ENCODE data around the gene CNGA2.

Gene CNGA2

GRCh38 chrX:151712253-151712652 is 22.3 kb upstream of the CNGA2 start:
- DNase-seq, result no peak

- no peak for DNase-seq
Observed at GRCh38 chrX:151713849-151714248, 20.7 kb upstream of the CNGA2 start.

GRCh38 chrX:151714362-151714761 is 20.2 kb upstream of the CNGA2 start:
- no peak for DNase-seq

GRCh38 chrX:151715752-151716151 is 18.8 kb upstream of the CNGA2 start, which contains the start of gene FATE1:
FATE1 (plus strand) TSS chrX:151716035; CDS start chrX:151716120, 85 bp downstream.
- DNase-seq, result no peak

GRCh38 chrX:151722241-151722846 is 12.2 kb upstream of the CNGA2 start:
- peak; percentile 35 for DNase-seq

- no peak for DNase-seq
Observed at GRCh38 chrX:151723156-151723760, 11.3 kb upstream of the CNGA2 start.

- DNase-seq, result no peak
Observed at GRCh38 chrX:151724563-151725337, 9.8 kb upstream of the CNGA2 start.

GRCh38 chrX:151725338-151725614 is 9.3 kb upstream of the CNGA2 start:
- no peak for DNase-seq

- no peak for DNase-seq
Observed at GRCh38 chrX:151726751-151727150, 7.8 kb upstream of the CNGA2 start.

- no peak for DNase-seq
Observed at GRCh38 chrX:151727346-151727745, 7.2 kb upstream of the CNGA2 start.

- no peak for DNase-seq
Observed at GRCh38 chrX:151729056-151729725, 5.4 kb upstream of the CNGA2 start.

GRCh38 chrX:151735219-151735618 is 673 bp downstream of the CNGA2 start:
- no peak for DNase-seq

- no peak for DNase-seq
Observed at GRCh38 chrX:151736685-151737084, 2.1 kb downstream of the CNGA2 start.

- no peak for DNase-seq
Observed at GRCh38 chrX:151737494-151737893, 2.9 kb downstream of the CNGA2 start.

GRCh38 chrX:151738751-151739150 is 4.2 kb downstream of the CNGA2 start:
- no peak for DNase-seq

- no peak for DNase-seq
Observed at GRCh38 chrX:151741606-151742005, 7.1 kb downstream of the CNGA2 start.

GRCh38 chrX:151742311-151742710 is 7.8 kb downstream of the CNGA2 start:
- no peak for DNase-seq

GRCh38 chrX:151743651-151744470 is 9.3 kb downstream of the CNGA2 start:
- DNase-seq, result no peak

GRCh38 chrX:151745651-151746050 is 11.1 kb downstream of the CNGA2 start:
- DNase-seq, result no peak

- DNase-seq, result no peak
Observed at GRCh38 chrX:151746502-151746901, 12.0 kb downstream of the CNGA2 start.

GRCh38 chrX:151750511-151750910 is 16.0 kb downstream of the CNGA2 start:
- DNase-seq, result no peak

GRCh38 chrX:151752847-151753246 is 18.3 kb downstream of the CNGA2 start:
- DNase-seq, result no peak

All from fibroblast of skin of scalp (primary cell).